Fibroblast of gingiva (primary cell): ENCODE results near the gene NTM.

Source experiments
- DNase-seq: peaks from one replicate; pipeline ENCODE4 v3.0.0-alpha.2; 2011; ENCODE audit warnings: low read depth

The NTM gene

DNA sequence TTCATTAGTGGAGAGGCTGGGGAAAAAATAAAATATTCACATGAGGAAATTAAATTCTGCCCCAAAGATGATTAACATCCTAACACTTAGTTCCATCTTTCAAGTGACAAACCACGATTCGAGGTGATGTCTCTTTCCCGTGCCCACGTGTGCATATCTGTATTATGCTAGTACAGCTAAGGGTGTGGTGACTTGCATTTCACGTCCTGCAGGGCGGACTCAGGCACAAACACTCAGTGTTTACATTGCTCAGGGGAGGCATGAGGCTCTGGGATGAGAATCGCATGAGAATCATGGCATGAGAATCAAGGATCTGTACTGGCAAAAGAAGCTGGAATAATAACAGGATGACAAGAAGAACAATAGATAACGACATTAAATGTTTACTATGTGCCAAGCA, 179.4 kb downstream of the NTM start:
- no peak for DNase-seq

DNA sequence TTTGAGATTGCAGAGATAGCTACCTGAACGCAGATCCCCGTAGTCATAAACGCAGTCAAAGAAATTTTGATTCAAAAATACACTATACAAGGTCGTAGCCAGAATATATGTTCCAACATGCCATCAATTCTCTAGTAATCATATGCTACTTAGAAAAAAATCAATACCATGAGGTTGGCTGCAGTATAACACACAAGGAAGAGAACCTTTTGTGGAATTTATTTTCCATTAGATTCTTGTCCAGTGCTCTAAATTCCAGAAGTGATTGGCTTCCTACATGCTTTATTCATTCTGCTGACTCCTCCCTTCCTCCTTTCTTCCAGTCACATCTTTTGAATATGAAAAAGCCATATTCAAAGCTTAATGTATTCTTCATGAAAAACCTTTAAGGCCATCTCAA, 189.9 kb downstream of the NTM start:
- DNase-seq: no peak

DNA sequence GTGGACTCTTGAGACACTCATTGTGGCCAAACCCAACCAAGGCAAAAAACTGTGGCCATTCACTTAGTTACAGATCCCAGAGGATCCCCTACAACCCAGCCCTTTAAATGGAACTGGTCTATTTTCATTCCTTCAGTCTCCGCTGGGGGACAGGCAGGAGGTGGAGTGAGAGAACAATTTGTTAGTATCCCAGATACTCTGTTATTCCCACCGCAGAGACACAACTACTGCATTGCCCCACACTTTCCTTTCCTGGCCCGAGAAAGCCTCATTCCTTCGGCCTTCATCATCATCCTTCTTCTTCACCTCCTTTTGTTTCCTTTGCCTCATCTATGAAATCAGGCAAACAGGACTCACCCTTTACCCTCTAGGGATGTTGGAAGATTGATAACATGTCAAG, 191.1 kb downstream of the NTM start:
- no peak for DNase-seq

DNA sequence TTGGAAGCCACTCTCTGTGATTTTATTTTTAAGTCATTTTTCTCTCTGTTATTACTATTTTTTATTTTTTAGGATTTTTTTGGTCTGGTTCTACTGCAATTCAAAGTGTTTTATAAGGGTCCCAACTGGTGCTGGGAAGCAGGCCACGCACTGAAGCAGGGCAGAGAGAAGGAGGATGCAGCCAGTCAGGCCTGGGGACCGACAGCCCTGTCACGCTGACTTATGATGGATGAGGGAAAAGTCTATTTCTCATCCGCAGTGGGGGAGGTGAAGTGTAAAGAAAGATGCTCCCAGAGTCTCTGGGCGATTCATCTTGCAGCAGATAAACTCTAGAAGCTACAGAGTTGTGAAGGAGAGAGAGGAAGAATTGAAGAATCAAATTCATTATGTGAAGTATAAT, 191.6 kb downstream of the NTM start:
- no peak for DNase-seq

DNA sequence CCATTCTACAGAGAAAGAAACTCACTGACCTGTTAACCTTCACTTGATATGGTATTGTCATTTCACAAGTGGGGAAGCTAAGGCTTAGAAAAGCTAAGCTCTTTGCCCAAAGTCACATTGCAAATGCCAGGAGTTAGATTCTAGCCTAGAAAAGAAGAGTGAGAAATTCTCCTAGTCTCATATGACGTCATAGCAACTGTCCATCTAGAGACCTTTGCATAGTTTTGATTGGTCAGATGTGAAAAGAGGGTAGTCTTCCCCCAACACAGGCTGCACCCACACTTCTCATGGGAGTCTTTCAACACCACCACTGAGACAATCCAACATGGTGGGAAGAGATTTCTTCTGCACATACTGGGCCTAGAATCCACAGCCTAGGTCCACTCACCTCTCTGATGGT, 197.9 kb downstream of the NTM start:
- DNase-seq: no peak

DNA sequence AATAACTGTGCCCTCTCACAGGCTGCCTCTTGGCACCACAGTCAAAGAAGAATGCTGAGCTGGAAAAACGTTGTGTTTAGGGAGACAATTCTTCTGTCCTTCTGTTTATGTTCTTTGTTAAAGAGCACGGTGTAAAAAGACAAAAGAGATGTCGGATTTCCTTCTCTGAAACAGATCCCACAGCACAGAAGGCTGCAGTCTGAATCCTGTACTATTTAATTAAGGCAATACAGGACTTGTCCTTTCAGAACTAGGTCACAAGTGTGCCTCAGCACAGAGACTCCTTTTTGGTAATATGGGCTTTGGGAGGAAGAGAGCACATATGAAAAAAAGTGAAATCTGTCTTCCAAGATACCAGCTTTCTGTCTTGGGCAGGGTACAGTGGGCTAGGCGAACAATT, 201.2 kb downstream of the NTM start:
- DNase-seq: no peak

DNA sequence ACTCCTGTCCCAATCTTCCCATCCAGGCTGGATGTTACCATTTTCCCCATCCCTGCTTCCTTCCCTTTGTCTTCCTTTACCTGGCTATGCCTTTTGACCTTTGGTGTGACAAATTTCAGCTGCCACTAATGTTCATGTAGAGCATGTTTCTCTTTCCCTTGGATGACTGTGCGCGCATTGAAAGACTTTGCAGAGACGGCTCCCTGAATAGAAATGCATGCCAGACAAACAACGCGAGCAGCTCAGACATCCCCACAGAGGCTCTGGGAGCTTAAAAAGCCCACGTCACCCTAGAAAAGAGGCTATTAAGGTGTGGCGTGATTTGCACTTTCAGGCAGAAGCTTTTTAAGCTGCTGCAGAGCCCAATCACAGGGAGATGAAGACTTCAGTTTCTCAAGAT, 202.0 kb downstream of the NTM start:
- no peak for DNase-seq

DNA sequence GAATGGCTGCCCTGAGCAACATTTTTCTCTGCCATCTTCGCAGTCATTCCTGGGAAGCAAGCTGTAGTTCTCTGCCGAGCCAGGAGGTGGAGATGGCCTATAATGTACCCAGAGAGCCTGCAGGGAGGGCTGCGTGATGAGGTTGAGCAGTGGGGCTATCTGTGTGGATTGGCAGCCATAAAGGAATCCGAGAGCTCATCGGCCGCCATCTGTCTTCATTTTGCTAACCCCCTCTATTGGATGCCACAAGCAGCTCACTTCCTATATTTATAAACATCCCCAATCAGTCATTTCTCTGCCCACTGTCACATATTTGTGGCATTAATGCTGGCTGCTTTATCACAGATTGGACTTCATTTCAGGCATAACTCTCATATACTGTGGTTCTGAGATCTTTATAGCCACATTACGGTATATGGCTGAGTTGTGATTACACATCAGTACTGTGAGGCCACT, 209.5 kb downstream of the NTM start:
- no peak for DNase-seq

DNA sequence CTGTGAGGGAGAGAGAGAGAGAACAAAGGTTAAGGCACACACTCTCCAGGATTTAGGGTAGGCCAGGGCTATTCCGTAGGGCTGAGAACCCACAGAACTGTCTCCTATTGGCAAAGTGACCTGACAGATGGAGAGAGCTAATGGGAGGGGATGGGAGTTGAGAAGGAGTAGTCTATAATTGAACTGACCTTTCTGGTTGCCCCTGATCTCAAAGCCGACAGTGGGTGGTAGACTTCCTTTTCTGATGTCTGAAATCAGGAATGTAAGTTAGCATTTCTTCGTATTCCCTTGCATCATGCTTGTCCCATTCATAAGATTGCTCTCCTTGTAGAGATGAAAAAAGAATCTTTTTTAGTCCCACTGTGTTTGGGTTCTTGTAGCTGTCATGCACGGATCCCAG, 210.1 kb downstream of the NTM start:
- no peak for DNase-seq

DNA sequence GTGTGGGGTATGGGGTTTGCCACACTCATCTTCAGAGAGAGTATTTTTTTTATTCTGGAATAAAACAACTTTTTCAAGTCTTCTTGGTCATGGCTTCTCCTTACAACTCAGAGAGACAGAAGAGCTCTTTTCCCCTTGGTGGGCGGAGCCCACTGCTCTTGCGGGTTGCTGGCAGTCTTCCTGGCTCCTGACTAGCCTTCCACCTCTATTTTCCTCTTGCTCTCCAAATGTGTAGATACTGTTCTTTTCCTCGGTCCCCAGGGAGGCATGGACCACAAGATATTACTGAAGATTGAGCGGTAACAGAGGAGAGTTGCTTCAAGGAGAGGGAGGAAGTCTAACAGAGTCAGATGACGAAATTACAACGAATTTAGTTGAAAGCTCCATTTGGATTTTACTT, 210.6 kb downstream of the NTM start:
- DNase-seq: no peak

DNA sequence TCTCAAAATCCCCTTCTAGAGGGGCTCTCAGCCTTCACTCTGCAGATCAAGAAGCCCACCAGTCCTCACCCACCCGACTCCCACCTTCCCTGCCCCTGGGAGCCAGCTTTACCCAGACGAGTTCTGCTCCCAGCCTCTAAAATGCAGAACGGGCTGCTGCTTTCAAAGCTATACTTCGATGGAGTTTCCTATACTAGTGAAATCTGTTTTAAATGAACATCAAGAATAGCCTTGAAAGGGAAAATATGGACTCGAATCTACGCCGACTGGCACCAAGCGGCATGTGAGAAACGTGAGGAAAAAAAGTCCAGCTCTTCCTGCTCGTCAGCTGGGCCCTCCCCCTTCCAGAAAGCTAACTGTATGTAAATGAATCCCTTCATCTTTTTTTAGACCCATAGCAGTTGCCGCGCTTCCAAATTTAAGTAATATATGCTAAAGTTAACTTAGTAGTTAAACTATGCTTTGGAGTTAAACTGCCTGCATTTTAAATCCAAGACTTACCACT, 211.7 kb downstream of the NTM start:
- DNase-seq: no peak

DNA sequence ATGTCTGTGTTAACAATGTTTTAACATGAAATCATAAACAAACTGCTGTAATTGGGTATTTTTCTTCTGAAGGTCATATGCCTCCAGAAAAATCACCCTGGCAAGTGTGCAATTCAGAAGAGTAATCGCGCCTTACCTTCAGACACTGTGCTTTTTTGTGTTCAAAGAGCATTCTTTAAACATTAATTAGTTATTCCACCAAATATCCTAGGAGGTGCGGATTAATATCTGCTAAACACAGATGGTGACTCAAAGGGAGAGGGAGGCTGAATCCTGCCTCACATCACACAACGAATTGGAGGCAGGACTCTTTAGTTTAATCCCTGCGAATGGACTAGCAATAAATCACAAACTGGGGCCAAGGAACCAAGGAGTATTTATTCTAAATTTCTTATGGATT, 213.0 kb downstream of the NTM start:
- no peak for DNase-seq

DNA sequence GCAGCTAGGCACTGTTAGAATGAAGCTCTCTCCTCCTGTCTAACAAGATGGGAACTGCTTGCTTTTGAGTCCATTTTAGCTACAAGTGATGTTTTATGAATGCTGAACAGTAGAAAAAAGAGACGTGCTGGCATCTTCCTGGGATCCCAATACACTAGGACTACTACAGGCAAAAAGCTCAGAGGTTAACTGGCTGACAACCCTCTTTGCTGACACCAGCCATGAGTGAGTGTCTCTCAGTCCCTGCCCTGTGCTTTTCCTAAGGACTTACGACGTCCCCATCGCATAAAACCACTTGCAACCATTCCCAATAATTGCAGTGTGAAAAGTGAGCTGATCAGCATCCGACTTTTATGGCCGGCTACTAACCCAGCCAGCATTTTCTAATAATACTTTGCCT, 213.5 kb downstream of the NTM start:
- no peak for DNase-seq

DNA sequence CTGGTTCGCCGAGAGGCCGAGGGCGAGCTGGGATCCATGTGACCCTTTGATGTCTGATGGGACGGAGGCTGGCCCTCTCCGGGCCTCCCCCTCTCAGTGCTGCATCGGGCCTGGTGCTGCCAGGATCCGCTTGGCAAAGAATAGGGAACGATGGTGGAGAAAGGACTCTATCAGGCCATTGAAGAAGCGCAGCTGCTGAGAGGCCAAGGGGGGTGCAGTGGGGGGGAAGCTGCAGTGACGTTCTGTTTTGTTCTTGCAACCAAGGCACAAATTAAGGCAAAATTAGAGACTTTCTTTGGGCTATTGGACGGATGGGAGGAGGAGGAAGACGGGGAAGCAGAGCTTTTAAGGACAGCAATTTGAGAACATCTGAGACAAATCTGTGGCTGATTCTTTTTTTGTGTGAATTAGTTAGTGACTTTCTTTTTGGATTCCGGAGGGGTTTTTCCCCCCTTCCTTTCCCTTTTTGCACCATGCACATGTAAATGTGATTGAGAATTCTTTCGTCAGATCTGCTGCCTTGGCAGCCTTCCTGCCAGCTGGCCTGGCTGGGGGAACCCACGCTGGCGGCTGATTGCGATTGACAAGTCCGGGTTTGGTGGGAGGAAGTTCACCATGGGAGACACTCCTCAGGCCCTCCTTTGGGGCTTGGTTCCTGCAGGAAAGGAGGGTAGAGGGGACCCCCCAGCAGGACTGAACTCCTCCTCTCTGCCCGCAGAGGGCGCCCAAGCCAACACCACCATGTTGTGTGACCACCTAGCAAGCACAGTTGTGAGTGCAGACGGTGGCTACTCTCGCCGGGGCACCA, 214.6 kb downstream of the NTM start:
- no peak for DNase-seq

DNA sequence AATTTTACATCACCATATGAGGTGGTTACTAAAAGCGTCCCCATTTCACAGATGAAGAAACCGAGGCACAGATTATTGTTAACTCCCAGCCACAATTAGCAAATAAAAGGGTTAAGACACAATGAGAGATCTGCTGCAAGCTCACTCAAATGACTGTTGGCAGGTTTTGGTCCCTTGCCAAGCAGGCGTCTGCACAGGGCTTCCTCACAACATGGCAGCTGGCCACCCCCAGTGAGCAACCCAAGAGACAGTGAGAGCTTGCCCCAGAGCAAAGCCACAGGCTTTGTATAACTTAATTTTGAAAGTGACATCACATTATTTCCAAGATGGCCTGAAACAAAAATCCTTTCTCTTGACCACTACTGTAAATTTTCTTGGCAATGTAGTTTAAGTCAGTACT, 217.6 kb downstream of the NTM start:
- DNase-seq: no peak

DNA sequence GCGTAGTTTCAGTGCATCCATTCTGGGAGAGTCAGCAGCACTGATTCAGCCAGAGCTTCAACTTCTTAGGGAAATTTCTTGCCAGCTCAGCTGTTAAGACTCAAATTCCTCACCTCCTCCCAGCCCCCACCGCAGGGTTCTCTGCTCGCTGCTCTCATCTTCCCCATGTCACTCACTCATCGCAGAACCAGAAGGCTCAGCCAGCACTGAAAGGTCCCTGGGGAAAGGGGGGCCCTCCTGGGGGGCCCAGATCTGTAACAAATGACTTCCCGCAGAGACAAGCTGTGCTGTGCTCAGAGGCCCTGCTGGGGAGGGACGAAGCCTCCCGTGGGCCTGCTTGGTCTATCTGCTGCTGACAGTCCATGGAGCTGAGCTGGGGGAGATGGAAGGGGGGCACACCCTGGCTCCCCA, 220.6 kb downstream of the NTM start:
- no peak for DNase-seq

DNA sequence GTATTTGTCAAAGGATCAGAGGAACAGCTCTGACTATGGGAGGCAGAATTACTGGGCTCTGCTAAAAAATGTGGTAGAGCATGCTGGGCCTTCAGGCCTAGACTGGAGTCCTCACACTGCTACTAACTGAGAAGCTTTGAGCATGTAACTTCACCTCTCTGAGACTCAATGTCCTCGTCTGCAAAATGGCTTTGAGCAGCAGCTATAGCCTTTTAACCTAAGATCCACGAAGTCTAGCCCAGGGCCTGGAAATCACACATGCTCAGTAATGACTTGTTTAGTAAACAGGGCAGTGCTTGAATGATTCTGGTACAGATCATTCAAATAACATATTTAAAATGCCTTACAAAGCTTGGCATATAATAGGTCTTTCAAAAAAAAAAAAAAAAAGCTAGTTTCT, 221.7 kb downstream of the NTM start:
- no peak for DNase-seq

DNA sequence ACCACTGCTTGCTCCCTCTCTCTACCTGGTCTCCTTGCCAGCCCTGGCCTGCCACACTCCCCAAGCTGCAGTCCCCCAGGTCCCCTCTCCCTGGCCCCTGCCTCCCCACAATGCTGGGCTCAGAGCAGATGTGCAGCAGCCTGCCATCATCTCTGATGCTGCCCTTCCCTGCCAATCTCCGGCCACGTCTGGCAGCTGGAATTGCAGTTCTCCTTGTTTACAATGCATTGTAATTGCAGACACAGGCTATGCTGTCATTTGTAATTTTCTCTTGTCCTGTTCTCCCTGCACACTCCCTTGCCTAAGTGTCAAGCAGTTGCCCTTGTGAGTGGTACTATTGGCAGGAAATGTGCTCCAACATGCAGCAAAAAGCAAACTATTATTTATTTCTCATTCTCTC, 222.3 kb downstream of the NTM start:
- no peak for DNase-seq

DNA sequence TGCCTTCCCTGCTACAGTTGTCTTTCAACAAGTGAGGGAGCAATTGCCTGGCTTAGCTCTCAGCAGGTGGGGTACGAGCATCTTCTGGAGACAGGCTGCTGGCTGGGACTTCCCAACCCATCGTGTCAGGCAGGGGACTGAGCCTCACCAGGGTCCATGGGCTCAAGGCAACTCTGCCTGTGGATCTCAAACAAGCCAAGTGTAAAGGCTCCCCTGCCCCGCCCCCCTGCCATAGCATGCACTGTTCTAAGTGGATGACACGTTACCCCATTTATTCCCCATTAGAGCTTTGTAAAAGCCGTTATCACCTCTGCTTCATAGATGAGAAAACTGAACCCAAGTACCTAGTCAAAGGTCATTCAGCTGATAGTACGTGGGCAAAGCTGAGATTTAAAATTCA, 222.9 kb downstream of the NTM start:
- DNase-seq: no peak

DNA sequence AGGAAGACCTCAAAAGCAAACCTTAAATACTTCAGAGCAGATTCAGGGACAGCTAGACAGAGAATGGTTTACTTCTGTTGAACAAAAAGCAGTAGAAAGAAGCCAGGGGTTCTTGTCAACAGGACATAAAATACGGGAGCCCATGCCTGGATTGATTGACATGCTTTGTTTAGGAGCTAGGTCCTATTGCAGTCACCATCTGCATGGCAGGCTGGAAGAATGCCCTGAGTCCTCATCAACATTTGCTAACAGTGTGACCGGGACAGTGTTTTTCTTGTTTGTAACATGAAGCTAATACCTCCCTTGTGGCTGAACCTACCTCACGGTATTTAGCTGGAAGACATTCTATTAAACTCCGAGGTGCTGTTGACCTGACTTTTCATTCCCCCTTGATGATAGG, 225.4 kb downstream of the NTM start:
- no peak for DNase-seq

DNA sequence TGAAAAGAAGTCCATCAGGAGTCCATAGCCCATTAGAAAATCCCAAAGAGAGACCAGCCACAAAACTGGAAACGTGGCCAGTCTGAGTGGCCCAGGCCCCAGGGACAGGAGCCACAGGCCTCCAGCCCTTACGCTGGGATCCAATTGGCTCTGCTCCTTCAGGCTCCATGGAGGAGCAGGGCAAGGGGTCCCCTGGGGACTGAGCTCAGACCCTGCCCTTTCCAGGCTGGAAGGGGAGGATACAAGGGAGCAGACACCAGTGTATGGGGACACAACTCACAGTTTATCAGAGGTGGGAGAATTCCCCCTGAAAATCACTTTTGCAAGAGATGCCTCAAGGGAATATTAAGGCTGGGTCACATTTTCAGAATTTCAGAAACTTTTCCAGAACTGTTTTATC, 227.5 kb downstream of the NTM start:
- DNase-seq: no peak

DNA sequence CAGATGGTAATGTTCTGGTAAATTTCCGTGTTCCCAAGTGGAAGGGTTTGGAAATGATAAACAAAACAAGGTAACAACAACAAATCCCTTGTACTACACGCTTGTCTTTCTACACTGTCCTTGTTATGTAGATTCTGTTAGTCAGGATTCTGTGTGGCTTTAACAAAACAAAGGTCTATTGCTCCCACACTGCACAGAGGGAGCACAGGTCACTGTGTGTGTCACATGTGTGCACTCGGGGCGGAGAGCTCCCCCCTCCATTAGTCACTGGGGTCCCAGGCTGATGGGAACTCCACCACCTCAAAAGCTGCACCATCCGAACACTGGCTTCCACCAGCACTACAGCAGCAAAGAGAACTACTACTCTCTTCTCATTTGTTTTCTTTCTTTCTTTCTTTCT, 227.9 kb downstream of the NTM start:
- no peak for DNase-seq

DNA sequence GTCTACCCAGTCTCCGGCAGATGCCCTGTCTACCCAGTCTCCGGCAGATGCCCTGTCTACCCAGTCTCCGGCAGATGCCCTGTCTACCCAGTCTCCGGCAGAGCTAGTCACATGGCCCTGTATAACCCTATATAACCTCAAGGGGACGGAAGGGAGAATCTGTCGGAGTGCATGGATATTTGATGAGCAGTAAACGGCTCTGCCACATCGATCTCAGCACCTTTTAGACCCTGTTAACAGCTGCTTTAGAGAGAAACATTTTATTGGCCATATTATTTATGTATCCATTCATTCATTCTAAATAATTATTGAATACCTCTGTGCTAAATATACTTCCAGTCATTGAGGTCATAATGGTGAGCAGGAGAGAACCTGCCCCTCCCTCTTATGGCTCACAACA, 228.9 kb downstream of the NTM start:
- no peak for DNase-seq

DNA sequence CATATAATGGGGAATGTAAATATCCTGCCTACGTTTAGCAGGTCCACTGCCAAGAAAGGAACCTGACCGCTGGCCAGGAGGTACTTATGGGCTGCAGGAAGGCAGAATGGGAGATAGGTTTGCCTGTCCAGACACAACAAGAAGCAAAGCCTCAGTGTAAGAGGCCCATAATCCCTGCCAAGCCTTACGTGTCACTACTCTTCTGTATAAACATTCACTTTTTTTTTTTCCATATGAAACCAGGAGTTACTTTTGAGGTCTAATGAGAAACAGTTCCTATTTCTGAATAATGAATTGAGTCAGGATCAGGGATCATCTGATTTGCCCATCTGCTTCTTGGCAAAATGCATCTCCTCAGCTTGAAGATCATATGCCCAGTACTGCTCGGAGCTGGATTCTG, 230.2 kb downstream of the NTM start:
- DNase-seq: no peak
